HepG2 (cell line): Measurements from ENCODE around the gene DIP2C. TPM values are rescaled to one million over a fixed set of nuclear protein-coding genes. Genes with fewer than 3 reads are reported as not detected.

Source experiments
- KDM5B ChIP-seq: sonication (generic); formaldehyde crosslinking; IDR thresholded peaks from 2 replicates; pipeline ENCODE4 v1.4.0; 2020; ENCODE audit warnings: missing genetic modification reagents, mild to moderate bottlenecking, borderline replicate concordance
- KMT2A ChIP-seq: sonication (generic); formaldehyde crosslinking; IDR thresholded peaks from 2 replicates; pipeline ENCODE4 v1.4.0; 2020; ENCODE audit warnings: missing genetic modification reagents
- NCOR1 ChIP-seq: fragments of 200-600 bp; sonication (generic); IDR thresholded peaks from 2 replicates; pipeline ENCODE4 v1.7.0; 2017; ENCODE audit warnings: antibody characterized with exemption, low read length, borderline replicate concordance
- RARG ChIP-seq: sonication (generic); formaldehyde crosslinking; IDR thresholded peaks from 2 replicates; pipeline ENCODE4 v1.4.0; 2020; ENCODE audit warnings: low read depth, mild to moderate bottlenecking, missing genetic modification reagents
- RXRB ChIP-seq: IDR thresholded peaks from 2 replicates; pipeline ENCODE4 v1.6.1; 2016; ENCODE audit warnings: borderline replicate concordance, missing genetic modification reagents, missing compliant biosample characterization
- SMC3 ChIP-seq: IDR thresholded peaks from 2 replicates; pipeline ENCODE4 v1.6.1; 2011; ENCODE audit warnings: low read length, improper control_type of control experiment
- ZSCAN12 ChIP-seq: sonication (generic); formaldehyde crosslinking; IDR thresholded peaks from 2 replicates; pipeline ENCODE4 v1.9.0; 2021; ENCODE audit warnings: mild to moderate bottlenecking, missing genetic modification reagents
- polyA plus RNA-seq, 8 experiments: library from polyadenylated mRNA; depleted of rRNA in 3 of 8; stranded (reverse) in 7 of 8; unstranded in 1 of 8; fragments of >200 nt; fragmentation: Illumina TruSeq in 4 of 8; extraction: Trizol in 4 of 8; gene quantifications; 2 replicates each; pipeline versions ENCODE4 v1.2.1 to v1.2.3, GENCODE V29; 2011 to 2016; ENCODE audit warnings: low read depth in 4 of 8, missing spikeins in 1 of 8, mixed read lengths in 1 of 8; ENCODE audit not compliant: insufficient read depth in 1 of 8
- total RNA-seq, 5 experiments: library from RNA; depleted of rRNA; stranded (reverse); fragments of >200 nt; fragmentation: Illumina TruSeq; extraction: Trizol; gene quantifications; 2 replicates each; pipeline ENCODE4 v1.2.3, GENCODE V29; 2016; ENCODE audit warnings: low read depth in 1 of 5
- TF ChIP-seq, protein P1 (sequence below), 2 experiments: sonication (generic) in 1 of 2; formaldehyde crosslinking in 1 of 2; IDR thresholded peaks; 2 replicates each; pipeline versions ENCODE4 v1.4.0 to v1.6.1; 2018 to 2020; ENCODE audit warnings: missing genetic modification reagents in 2 of 2, borderline replicate concordance in 1 of 2, low read depth in 1 of 2, mild to moderate bottlenecking in 1 of 2, missing biosample characterization in 1 of 2
- TF ChIP-seq, protein P2 (sequence below): sonication (generic); formaldehyde crosslinking; IDR thresholded peaks from 2 replicates; pipeline ENCODE4 v1.5.1; 2020; ENCODE audit warnings: mild to moderate bottlenecking, missing genetic modification reagents, moderate library complexity
- TF ChIP-seq, protein P3 (sequence below): sonication (generic); formaldehyde crosslinking; IDR thresholded peaks from 2 replicates; pipeline ENCODE4 v1.9.0; 2022; ENCODE audit warnings: missing genetic modification reagents, mild to moderate bottlenecking, borderline replicate concordance
- TF ChIP-seq, protein P4 (sequence below): sonication (generic); formaldehyde crosslinking; IDR thresholded peaks from 2 replicates; pipeline ENCODE4 v1.5.0; 2020; ENCODE audit warnings: mild to moderate bottlenecking, missing genetic modification reagents, borderline replicate concordance
- TF ChIP-seq, protein P5 (sequence below): sonication (generic); formaldehyde crosslinking; IDR thresholded peaks from 2 replicates; pipeline ENCODE4 v1.5.1; 2020; ENCODE audit warnings: missing genetic modification reagents, mild to moderate bottlenecking, borderline replicate concordance

Gene DIP2C
- total and polyA plus RNA-seq, 2 of the 13 experiments (the other 11 are each of a cell fraction or from before 2014, with no cell fraction given): 2.2 to 2.7 TPM

DNA sequence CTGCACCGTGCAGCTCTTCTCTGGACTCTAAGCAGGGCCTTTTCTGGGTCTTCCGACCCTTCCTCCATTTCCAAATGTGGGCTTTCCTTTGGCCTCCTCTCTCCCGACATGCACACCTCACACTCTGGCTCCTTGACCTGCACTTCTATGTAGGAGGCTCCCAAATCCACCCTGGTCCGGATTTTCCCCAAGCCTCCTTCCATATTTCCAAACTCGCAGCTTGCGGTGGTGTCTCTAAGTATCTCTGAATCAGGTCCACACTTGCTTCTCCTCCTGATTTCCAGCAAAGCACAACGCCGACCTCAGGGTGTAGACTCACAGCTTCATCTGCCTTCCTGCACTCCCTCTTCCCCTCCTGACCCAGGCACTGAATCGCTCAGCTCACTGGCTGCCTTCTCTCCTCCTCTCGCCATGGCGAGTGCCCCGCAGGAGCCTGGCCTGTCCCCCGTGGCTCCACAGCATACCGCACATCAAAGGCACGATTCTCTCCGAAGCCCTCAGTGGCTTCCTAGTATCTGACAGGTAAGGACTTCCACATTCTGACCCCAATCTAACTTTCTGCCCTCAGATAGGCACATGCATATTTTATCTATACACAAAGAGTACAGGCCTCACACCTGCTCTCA, 27.8 kb downstream of the DIP2C start (continued):
- TF ChIP-seq, protein P1, sequence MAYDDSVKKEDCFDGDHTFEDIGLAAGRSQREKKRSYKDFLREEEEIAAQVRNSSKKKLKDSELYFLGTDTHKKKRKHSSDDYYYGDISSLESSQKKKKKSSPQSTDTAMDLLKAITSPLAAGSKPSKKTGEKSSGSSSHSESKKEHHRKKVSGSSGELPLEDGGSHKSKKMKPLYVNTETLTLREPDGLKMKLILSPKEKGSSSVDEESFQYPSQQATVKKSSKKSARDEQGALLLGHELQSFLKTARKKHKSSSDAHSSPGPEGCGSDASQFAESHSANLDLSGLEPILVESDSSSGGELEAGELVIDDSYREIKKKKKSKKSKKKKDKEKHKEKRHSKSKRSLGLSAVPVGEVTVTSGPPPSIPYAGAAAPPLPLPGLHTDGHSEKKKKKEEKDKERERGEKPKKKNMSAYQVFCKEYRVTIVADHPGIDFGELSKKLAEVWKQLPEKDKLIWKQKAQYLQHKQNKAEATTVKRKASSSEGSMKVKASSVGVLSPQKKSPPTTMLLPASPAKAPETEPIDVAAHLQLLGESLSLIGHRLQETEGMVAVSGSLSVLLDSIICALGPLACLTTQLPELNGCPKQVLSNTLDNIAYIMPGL (CRISPR knock-in tag; IDR thresholded peaks at IDR 0.05; ENCODE audit: borderline replicate concordance in 1 of 2, low read depth in 1 of 2): no peak
- TF ChIP-seq NCOR1 (no peak), KDM5B (CRISPR knock-in tag) (no peak), SMC3 (no peak), RXRB (CRISPR knock-in tag) (no peak), KMT2A (CRISPR knock-in tag) (0 out of 2 replicates have a peak, but pooled peaks have one; percentile 12), RARG (CRISPR knock-in tag) (no peak), ZSCAN12 (CRISPR knock-in tag) (no peak)
- TF ChIP-seq, protein P2, sequence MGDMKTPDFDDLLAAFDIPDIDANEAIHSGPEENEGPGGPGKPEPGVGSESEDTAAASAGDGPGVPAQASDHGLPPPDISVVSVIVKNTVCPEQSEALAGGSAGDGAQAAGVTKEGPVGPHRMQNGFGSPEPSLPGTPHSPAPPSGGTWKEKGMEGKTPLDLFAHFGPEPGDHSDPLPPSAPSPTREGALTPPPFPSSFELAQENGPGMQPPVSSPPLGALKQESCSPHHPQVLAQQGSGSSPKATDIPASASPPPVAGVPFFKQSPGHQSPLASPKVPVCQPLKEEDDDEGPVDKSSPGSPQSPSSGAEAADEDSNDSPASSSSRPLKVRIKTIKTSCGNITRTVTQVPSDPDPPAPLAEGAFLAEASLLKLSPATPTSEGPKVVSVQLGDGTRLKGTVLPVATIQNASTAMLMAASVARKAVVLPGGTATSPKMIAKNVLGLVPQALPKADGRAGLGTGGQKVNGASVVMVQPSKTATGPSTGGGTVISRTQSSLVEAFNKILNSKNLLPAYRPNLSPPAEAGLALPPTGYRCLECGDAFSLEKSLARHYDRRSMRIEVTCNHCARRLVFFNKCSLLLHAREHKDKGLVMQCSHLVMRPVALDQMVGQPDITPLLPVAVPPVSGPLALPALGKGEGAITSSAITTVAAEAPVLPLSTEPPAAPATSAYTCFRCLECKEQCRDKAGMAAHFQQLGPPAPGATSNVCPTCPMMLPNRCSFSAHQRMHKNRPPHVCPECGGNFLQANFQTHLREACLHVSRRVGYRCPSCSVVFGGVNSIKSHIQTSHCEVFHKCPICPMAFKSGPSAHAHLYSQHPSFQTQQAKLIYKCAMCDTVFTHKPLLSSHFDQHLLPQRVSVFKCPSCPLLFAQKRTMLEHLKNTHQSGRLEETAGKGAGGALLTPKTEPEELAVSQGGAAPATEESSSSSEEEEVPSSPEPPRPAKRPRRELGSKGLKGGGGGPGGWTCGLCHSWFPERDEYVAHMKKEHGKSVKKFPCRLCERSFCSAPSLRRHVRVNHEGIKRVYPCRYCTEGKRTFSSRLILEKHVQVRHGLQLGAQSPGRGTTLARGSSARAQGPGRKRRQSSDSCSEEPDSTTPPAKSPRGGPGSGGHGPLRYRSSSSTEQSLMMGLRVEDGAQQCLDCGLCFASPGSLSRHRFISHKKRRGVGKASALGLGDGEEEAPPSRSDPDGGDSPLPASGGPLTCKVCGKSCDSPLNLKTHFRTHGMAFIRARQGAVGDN (CRISPR knock-in tag): peak; percentile 14; the same call in 1 of the 2 replicates
- TF ChIP-seq, protein P3, sequence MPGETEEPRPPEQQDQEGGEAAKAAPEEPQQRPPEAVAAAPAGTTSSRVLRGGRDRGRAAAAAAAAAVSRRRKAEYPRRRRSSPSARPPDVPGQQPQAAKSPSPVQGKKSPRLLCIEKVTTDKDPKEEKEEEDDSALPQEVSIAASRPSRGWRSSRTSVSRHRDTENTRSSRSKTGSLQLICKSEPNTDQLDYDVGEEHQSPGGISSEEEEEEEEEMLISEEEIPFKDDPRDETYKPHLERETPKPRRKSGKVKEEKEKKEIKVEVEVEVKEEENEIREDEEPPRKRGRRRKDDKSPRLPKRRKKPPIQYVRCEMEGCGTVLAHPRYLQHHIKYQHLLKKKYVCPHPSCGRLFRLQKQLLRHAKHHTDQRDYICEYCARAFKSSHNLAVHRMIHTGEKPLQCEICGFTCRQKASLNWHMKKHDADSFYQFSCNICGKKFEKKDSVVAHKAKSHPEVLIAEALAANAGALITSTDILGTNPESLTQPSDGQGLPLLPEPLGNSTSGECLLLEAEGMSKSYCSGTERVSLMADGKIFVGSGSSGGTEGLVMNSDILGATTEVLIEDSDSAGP (CRISPR knock-in tag): 0 out of 2 replicates have a peak, but pooled peaks have one; percentile 0
- TF ChIP-seq, protein P4, sequence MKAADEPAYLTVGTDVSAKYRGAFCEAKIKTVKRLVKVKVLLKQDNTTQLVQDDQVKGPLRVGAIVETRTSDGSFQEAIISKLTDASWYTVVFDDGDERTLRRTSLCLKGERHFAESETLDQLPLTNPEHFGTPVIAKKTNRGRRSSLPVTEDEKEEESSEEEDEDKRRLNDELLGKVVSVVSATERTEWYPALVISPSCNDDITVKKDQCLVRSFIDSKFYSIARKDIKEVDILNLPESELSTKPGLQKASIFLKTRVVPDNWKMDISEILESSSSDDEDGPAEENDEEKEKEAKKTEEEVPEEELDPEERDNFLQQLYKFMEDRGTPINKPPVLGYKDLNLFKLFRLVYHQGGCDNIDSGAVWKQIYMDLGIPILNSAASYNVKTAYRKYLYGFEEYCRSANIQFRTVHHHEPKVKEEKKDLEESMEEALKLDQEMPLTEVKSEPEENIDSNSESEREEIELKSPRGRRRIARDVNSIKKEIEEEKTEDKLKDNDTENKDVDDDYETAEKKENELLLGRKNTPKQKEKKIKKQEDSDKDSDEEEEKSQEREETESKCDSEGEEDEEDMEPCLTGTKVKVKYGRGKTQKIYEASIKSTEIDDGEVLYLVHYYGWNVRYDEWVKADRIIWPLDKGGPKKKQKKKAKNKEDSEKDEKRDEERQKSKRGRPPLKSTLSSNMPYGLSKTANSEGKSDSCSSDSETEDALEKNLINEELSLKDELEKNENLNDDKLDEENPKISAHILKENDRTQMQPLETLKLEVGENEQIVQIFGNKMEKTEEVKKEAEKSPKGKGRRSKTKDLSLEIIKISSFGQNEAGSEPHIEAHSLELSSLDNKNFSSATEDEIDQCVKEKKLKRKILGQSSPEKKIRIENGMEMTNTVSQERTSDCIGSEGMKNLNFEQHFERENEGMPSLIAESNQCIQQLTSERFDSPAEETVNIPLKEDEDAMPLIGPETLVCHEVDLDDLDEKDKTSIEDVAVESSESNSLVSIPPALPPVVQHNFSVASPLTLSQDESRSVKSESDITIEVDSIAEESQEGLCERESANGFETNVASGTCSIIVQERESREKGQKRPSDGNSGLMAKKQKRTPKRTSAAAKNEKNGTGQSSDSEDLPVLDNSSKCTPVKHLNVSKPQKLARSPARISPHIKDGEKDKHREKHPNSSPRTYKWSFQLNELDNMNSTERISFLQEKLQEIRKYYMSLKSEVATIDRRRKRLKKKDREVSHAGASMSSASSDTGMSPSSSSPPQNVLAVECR (CRISPR knock-in tag): 0 out of 2 replicates have a peak, but pooled peaks have one; percentile 5
- TF ChIP-seq, protein P5, sequence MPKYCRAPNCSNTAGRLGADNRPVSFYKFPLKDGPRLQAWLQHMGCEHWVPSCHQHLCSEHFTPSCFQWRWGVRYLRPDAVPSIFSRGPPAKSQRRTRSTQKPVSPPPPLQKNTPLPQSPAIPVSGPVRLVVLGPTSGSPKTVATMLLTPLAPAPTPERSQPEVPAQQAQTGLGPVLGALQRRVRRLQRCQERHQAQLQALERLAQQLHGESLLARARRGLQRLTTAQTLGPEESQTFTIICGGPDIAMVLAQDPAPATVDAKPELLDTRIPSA (CRISPR knock-in tag): no peak
